Endothelial cell (in vitro differentiated cells): ENCODE measurements around the gene BICD2. TPM values are rescaled to one million over a fixed set of nuclear protein-coding genes. Genes with fewer than 3 reads are reported as not detected.
"Not testable (repeated sequence)": the region's sequence is repeated elsewhere in the genome, so short reads cannot be mapped to it uniquely, and the experiment has no call there.

ENCODE experiments used
- DNase-seq: peaks from one replicate; pipeline ENCODE4 v3.0.0; 2021; ENCODE audit warnings: low spot score
- H3K27ac Mint-ChIP-seq: one replicate; pipeline ENCODE4 v1.8.0; 2021; ENCODE audit warnings: mixed read lengths, inconsistent platforms; ENCODE audit not compliant: unreplicated experiment
- H3K27me3 Mint-ChIP-seq: one replicate; pipeline ENCODE4 v1.8.0; 2021; ENCODE audit warnings: mild to moderate bottlenecking, moderate library complexity, mixed read lengths, inconsistent platforms; ENCODE audit not compliant: unreplicated experiment
- H3K36me3 Mint-ChIP-seq: one replicate; pipeline ENCODE4 v1.8.0; 2021; ENCODE audit warnings: mild to moderate bottlenecking, low read depth, mixed read lengths, inconsistent platforms; ENCODE audit not compliant: unreplicated experiment
- H3K4me1 Mint-ChIP-seq: one replicate; pipeline ENCODE4 v1.8.0; 2021; ENCODE audit warnings: mild to moderate bottlenecking, mixed read lengths, inconsistent platforms; ENCODE audit not compliant: unreplicated experiment
- H3K4me3 Mint-ChIP-seq: one replicate; pipeline ENCODE4 v1.8.0; 2021; ENCODE audit warnings: mild to moderate bottlenecking, mixed read lengths, inconsistent platforms; ENCODE audit not compliant: unreplicated experiment
- H3K9me3 Mint-ChIP-seq: one replicate; pipeline ENCODE4 v1.8.0; 2021; ENCODE audit warnings: mixed read lengths, inconsistent platforms; ENCODE audit not compliant: unreplicated experiment
- total RNA-seq: library from RNA; stranded (reverse); fragmentation: NEBNext Ultra II Directional; extraction: Animal tissue kit (Norgen Biotek cat#: 25700); gene quantifications from one replicate; pipeline ENCODE4 v1.2.1, GENCODE V29; 2021; ENCODE audit not compliant: unreplicated experiment
- TF ChIP-seq, protein P1 (sequence below): fragments of 200-600 bp; sonication (generic); IDR thresholded peaks from one replicate; pipeline ENCODE4 v1.5.0; 2021; ENCODE audit warnings: antibody characterized with exemption; ENCODE audit not compliant: unreplicated experiment

BICD2 gene
- total RNA-seq, 1 donor from 2014 or later = 31.8 TPM

GRCh38 chr9:92770360-92770995 lies 5.8 kb upstream of the BICD2 start:
- Mint-ChIP-seq H3K9me3 (no peaks in the 10 kb centered on the region), H3K36me3 (peaks cover 6% of the 10 kb centered on the region), H3K4me1 (peaks cover 13% of the 10 kb centered on the region), H3K27ac (peak overlapping the region; percentile 52), H3K4me3 (no peak overlapping the region), H3K27me3 (peaks cover 13% of the 10 kb centered on the region)
- TF ChIP-seq, protein P1, sequence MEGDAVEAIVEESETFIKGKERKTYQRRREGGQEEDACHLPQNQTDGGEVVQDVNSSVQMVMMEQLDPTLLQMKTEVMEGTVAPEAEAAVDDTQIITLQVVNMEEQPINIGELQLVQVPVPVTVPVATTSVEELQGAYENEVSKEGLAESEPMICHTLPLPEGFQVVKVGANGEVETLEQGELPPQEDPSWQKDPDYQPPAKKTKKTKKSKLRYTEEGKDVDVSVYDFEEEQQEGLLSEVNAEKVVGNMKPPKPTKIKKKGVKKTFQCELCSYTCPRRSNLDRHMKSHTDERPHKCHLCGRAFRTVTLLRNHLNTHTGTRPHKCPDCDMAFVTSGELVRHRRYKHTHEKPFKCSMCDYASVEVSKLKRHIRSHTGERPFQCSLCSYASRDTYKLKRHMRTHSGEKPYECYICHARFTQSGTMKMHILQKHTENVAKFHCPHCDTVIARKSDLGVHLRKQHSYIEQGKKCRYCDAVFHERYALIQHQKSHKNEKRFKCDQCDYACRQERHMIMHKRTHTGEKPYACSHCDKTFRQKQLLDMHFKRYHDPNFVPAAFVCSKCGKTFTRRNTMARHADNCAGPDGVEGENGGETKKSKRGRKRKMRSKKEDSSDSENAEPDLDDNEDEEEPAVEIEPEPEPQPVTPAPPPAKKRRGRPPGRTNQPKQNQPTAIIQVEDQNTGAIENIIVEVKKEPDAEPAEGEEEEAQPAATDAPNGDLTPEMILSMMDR = no peak
- no peak for DNase-seq

GRCh38 chr9:92769990-92770359 lies 5.3 kb upstream of the BICD2 start:
- H3K27me3 Mint-ChIP-seq = peaks cover 13% of the 10 kb centered on the region
- H3K9me3 Mint-ChIP-seq = no peaks in the 10 kb centered on the region
- peaks cover 12% of the 10 kb centered on the region for H3K4me1 Mint-ChIP-seq
- peak overlapping the region; percentile 52 for H3K27ac Mint-ChIP-seq
- DNase-seq = no peak
- no peak overlapping the region for H3K4me3 Mint-ChIP-seq
- TF ChIP-seq, protein P1 = no peak
- H3K36me3 Mint-ChIP-seq = peaks cover 6% of the 10 kb centered on the region

- peaks cover 6% of the 10 kb centered on the region for H3K36me3 Mint-ChIP-seq
- no peak overlapping the region for H3K4me3 Mint-ChIP-seq
- no peak for DNase-seq
- peaks cover 13% of the 10 kb centered on the region for H3K27me3 Mint-ChIP-seq
- TF ChIP-seq, protein P1 = no peak
- peaks cover 12% of the 10 kb centered on the region for H3K4me1 Mint-ChIP-seq
- H3K9me3 Mint-ChIP-seq = no peaks in the 10 kb centered on the region
- no peak overlapping the region for H3K27ac Mint-ChIP-seq
These were observed 4.7 kb upstream of the BICD2 start for GRCh38 chr9:92769286-92769685.

GRCh38 chr9:92768816-92769215 lies 4.2 kb upstream of the BICD2 start:
- not testable (repeated sequence) for H3K27ac Mint-ChIP-seq, H3K4me3 Mint-ChIP-seq, DNase-seq, H3K9me3 Mint-ChIP-seq, H3K36me3 Mint-ChIP-seq
- Mint-ChIP-seq H3K27me3 (peaks cover 13% of the 10 kb centered on the region), H3K4me1 (peaks cover 12% of the 10 kb centered on the region)

DNA sequence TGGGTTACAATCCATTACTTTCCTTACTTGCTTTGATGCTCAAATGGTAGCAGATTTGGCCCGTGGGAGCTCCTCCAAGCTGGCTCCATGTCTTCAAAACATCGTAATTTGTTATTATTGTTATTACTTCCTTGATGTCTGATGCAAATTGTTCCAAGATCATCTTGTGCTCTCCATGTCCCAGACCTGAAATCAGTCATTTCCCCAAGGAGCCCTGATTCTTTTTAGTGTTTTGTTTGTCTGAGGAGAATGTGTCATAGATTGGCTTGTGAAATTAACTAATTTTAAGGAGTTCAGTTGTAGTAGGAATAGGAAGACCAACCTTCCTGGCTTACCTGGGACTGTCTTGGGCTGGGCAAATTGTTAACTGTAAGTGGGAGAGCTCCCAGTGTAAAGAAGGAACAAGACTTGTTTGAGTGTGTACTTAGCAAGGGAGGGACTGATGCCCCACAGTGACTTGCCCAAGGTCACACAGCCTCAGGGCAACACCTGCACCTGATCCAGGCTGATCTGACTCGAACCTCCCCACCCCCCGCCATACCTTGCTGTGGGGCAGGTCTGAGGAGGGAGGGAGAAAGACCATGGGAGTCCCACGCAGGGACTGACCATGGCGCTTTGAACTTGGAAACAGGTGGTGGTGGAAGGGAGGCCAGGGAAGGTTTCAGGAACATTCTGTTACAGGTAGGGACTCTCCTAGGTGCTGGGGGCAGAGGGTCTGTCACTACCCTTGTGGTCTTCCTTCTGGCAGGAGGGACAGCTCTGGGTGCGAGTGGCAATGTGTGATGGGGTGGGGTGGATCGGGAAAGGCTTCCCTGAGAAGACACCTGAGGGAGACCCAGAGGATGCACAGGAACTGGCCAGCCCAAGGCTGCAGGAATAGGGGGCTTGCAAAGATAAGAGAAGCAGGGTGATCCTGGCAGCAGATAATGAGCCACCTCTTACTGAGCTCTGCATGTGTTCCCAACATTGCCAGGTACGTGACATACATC lies 2.7 kb upstream of the BICD2 start:
- no peak for DNase-seq
- no peaks in the 10 kb centered on the region for H3K9me3 Mint-ChIP-seq
- no peak overlapping the region for H3K27ac Mint-ChIP-seq
- peaks cover 19% of the 10 kb centered on the region for H3K27me3 Mint-ChIP-seq
- TF ChIP-seq, protein P1 = no peak
- no peak overlapping the region for H3K4me3 Mint-ChIP-seq
- peaks cover 26% of the 10 kb centered on the region for H3K4me1 Mint-ChIP-seq
- peaks cover 9% of the 10 kb centered on the region for H3K36me3 Mint-ChIP-seq
